GM12872 (cell line): ENCODE measurements around the gene ZNF646.

Experiments used
- CTCF ChIP-seq: IDR thresholded peaks from 3 replicates; pipeline ENCODE4 v1.5.1; 2011; ENCODE audit warnings: low read depth, mild to moderate bottlenecking, low read length, moderate library complexity; ENCODE audit not compliant: insufficient read depth

Gene ZNF646

GRCh38 chr16:31033709-31034492, 40.3 kb upstream of the ZNF646 start:
- no peak for TF ChIP-seq CTCF

GRCh38 chr16:31036691-31037090, 37.5 kb upstream of the ZNF646 start:
- no peak for TF ChIP-seq CTCF

GRCh38 chr16:31038993-31039392, 35.2 kb upstream of the ZNF646 start:
- TF ChIP-seq CTCF: no peak

- no peak for TF ChIP-seq CTCF
Measured at GRCh38 chr16:31042866-31043265, 31.4 kb upstream of the ZNF646 start.

- no peak for TF ChIP-seq CTCF
Measured at GRCh38 chr16:31043352-31043751, 30.9 kb upstream of the ZNF646 start.

GRCh38 chr16:31043898-31044481, 30.2 kb upstream of the ZNF646 start:
- no peak for TF ChIP-seq CTCF

- no peak for TF ChIP-seq CTCF
Measured at GRCh38 chr16:31050280-31051030, 23.8 kb upstream of the ZNF646 start.
